DLD1 (cell line): ENCODE data around the gene BTF3.
"Not testable (repeated sequence)": the region's sequence is repeated elsewhere in the genome, so short reads cannot be mapped to it uniquely, and the experiment has no call there.

ENCODE experiments used
- in situ Hi-C: cut with HindIII; loops from 2 replicates; pipeline ENCODE4 v1.10.0; 2017; ENCODE audit warnings: low sequenced_read_pairs

The BTF3 gene

GRCh38 chr5:73498057-73498992 is at the start of gene BTF3:
Gene BTF3 (plus strand): TSS chr5:73498442. CDS start chr5:73498668, 226 bp downstream.
- in situ Hi-C loops, result no loop called here

DNA sequence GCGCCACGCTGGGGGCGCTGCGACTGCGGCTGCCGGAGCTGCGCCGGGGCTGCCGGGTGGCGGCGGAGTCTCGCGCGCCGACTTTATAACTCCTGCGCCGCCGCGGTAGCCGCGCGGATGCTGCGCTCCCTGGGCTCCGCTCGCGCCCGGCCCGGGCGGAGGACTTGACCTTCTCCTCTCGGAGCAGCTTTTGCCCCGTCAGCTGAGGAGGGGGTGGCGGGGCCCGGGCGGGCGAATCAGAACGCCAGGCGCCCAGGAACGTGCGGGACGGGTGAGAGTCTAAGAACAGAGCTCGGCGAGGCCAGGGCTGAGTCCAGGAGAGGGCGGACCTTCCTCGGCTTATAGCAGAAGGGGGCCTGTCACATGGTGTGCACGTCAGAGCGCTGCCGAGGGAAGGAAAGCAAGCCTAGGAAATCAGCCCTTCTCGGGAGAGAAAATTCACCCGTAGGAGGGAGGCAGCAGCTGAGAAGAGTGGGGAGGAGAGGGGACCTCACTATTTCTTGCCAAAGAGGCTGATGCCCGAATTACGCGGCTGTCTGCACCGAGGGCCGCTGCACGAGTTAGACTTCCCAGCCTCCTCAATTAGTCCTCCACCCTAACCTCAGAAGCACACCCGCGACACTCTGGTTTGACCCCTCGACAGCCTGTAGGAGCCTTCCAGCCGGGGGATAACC is 49.6 kb upstream of the BTF3 start, which contains the start of gene FOXD1:
FOXD1 (minus strand) TSS at position 315 of the 674 bp plus-strand sequence. CDS start 415 bp downstream, outside the sequence.
- in situ Hi-C loops, result no loop called here

DNA sequence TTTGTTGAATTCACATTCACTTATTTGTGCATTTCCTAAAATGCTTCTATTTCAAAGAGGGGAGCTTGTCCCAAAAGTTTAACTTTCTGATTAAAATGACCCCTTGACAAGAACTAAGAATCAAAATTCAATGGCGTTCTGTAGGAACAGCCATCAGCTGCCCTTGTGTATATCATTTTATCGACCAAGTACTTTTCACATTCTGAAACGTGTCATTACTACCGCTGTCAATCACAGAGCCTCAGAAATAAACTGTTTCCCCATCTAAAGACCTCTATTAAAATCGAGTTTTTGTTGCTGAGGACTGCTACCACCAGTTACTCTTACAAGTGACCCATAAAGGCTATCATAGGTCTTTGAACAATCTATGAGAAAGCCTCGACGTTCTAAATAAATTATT is 48.1 kb upstream of the BTF3 start:
- in situ Hi-C loops, result no loop called here

GRCh38 chr5:73450672-73451223 is 47.5 kb upstream of the BTF3 start:
- in situ Hi-C loops, result no loop called here

GRCh38 chr5:73451224-73452130 is 46.8 kb upstream of the BTF3 start:
- in situ Hi-C loops, result no loop called here

GRCh38 chr5:73452215-73452614 is 46.0 kb upstream of the BTF3 start:
- in situ Hi-C loops, result no loop called here

DNA sequence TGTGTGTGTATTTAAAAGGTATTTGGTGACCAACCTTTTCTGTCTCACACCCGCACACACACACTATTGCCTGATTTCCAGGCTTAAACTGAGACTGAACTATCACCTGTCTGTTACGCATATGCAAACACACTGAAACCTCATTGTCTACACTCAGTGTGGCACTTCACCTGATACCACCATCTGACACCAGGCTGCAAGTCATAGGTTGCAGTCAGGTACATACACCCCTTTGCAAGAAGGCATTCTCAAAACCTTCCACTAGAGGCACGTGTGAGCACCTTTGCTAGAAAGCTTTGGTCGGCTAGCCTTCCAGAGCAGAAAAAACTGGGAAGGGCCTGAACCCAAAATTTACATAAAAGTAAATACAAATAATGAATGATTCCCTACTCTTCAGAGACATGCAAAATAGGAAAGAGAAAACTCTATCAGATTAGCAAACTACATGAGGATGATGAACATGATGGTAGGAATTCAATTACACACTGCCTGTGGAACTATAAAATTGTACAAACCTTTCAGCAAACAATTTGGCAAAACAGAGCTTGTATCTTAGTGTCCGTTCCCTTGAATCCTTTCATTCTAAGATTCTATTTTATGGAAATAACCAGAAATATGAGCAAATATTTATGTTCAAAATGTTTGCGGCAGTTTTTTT is 43.7 kb upstream of the BTF3 start:
- in situ Hi-C loops, result no loop called here

GRCh38 chr5:73456462-73456861 is 41.8 kb upstream of the BTF3 start:
- in situ Hi-C loops, result not testable (repeated sequence)

DNA sequence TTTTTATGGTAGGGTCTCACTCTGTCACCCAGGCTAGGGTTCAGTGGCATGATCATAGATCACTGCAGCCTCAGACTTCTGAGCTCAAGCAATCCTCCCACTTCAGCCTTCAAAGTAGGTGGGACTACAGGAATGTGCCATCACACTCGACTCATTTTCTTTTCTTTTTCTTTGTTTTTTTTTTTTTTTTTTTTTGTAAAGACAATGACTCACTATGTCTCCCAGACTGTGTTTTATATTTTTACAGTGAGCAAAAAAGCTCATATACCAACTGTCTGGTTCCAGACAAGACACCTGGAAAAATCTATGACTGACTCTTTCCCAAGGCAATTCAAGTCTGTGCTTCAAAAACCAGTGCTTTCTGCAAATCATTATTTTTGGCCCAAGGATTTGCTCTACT is 38.9 kb upstream of the BTF3 start:
- in situ Hi-C loops, result no loop called here

GRCh38 chr5:73460133-73460532 is 38.1 kb upstream of the BTF3 start:
- in situ Hi-C loops, result no loop called here

- in situ Hi-C loops, result no loop called here
Observed at GRCh38 chr5:73464016-73464745, 34.1 kb upstream of the BTF3 start.

DNA sequence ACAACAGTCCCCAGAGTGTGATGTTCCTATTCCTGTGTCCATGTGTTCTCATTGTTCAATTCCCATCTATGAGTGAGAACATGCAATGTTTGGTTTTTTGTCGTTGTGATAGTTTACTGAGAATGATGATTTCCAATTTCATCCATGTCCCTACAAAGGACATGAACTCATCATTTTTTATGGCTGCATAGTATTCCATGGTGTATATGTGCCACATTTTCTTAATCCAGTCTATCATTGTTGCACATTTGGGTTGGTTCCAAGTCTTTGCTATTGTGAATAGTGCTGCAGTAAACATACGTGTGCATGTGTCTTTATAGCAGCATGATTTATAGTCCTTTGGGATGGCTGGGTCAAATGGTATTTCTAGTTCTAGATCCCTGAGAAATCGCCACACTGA is 29.6 kb upstream of the BTF3 start:
- in situ Hi-C loops, result not testable (repeated sequence)

GRCh38 chr5:73469878-73470277 is 28.4 kb upstream of the BTF3 start:
- in situ Hi-C loops, result no loop called here

GRCh38 chr5:73471654-73472053 is 26.6 kb upstream of the BTF3 start:
- in situ Hi-C loops, result no loop called here

DNA sequence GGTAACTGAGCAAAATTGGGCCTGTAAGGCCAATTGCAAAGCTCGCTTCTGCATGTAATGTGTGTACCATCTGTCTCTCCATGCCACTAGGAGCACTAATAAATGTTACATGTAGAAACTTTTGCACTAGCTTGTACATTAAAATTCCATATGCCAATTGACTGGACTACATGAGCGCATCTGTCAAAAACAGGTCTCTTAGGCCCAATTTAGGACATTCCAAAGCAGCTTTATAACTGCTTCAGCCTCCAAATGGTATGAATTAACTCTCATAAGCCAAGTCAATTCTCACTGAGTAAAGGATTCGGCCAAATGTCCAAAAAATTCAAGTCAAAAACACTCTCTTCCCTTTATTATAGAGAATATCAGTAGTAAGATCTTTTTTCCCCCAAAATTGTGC is 26.1 kb upstream of the BTF3 start:
- in situ Hi-C loops, result no loop called here

GRCh38 chr5:73480500-73480899 is 17.7 kb upstream of the BTF3 start:
- in situ Hi-C loops, result no loop called here

DNA sequence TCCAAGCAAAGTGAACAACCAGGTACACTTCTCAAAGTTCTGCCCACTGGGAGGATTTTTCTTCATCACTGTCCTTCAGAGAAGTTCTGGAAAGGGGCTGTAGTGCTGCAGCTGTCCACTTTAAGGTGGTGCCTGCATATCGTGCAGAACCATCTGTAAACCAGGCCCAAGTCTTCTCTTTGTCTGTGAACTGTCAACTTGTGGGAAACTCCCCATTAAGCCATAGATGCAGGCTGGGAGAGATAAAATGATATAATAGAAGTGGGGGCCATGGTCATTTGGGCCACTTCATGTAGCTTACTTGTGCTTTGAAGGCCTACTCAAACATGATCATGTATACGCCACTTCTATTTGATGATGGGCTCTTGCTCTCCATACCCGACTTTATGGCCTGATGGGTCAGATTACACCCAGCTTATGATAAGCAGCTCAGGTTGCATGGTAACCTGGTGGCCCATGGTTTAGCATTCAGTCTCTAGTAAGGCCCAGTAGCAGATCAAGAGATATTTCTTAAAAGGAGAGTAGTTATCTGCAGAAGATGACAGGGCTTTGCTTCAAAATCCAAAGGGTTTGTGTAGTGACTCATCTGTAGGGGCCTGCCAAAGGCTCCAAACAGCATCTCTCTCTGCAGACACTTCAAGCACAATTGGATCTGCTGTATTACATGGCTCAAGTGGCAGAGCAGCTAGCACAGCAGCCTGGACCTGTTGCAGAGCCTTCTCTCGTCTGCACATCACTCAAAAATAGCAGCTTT is 15.7 kb upstream of the BTF3 start:
- in situ Hi-C loops, result no loop called here

DNA sequence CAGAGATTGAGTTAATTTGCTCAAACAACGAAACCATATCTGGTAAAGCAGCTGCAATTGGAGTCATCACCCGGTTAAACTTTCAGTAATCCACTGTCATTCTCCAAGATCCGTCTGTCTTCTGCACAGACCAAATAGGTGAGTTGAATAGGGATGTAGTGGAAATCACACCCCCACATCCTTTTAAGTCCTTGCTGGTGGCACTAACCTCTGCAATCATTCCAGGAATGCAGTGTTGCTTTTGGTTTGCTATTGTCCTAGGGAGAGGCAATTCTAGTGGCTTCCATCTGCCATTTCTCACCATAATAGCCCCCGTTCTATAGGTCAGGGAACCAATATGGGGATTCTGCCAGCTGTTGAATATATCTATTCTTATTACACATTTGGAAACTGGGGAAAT is 14.6 kb upstream of the BTF3 start:
- in situ Hi-C loops, result no loop called here

GRCh38 chr5:73484511-73484910 is 13.7 kb upstream of the BTF3 start:
- in situ Hi-C loops, result no loop called here
